Muscle of back (tissue), 11 donors: ENCODE results near the gene TRIM24. TPM values are rescaled to one million over a fixed set of nuclear protein-coding genes. Genes with fewer than 3 reads are reported as not detected.

Experiments
- DNase-seq, 3 donors: peaks; one replicate each; pipeline versions ENCODE4 v3.0.0 to v3.0.0-alpha.2; 2013
- polyA plus RNA-seq, 10 donors: library from polyadenylated mRNA; unstranded; fragments of 120-200 nt; gene quantifications; one replicate each; pipeline ENCODE4 v1.2.1, GENCODE V29; 2013; ENCODE audit not compliant: insufficient read length in 10 of 10

Gene TRIM24
- polyA plus RNA-seq, 10 donors: 18.5 to 28.3 (median 24.3) TPM

- no peak for DNase-seq
Observed at GRCh38 chr7:138618933-138619332, 158.9 kb downstream of the TRIM24 start.

- DNase-seq: no peak
Observed at GRCh38 chr7:138622841-138623240, 162.8 kb downstream of the TRIM24 start.

GRCh38 chr7:138625084-138625848 is 165.2 kb downstream of the TRIM24 start:
- DNase-seq: no peak

- DNase-seq: no peak
Observed at GRCh38 chr7:138625849-138626230, 165.8 kb downstream of the TRIM24 start.

- DNase-seq: no peak
Observed at GRCh38 chr7:138626846-138627245, 166.8 kb downstream of the TRIM24 start.

- no peak for DNase-seq
Observed at GRCh38 chr7:138627361-138627760, 167.3 kb downstream of the TRIM24 start.

GRCh38 chr7:138630059-138630610 is 170.1 kb downstream of the TRIM24 start:
- no peak for DNase-seq

- no peak for DNase-seq
Observed at GRCh38 chr7:138632384-138632783, 172.3 kb downstream of the TRIM24 start.

- DNase-seq: no peak
Observed at GRCh38 chr7:138632826-138633602, 173.0 kb downstream of the TRIM24 start.

Other genes starting within 250 kb of the TRIM24 start
- under 1 TPM in 1 of 10 donors, not detected in 9; 0.22 TPM for gene SVOPL, start 241.1 kb downstream of the TRIM24 start, polyA plus RNA-seq